ENCODE data around the gene PAQR4. TPM values are rescaled to one million over a fixed set of nuclear protein-coding genes. Genes with fewer than 3 reads are reported as not detected.
A peak's percentile ranks its signal among the peaks of the same experiment; 100 is the strongest.

The PAQR4 gene
- total RNA-seq, 1 donor from 2014 or later = 9.2 TPM

- Histone ChIP-seq H3K27ac (no peak overlapping the region), H3K4me3 (no peak overlapping the region), H3K4me1 (peaks cover 10 to 15% of the 10 kb centered on the region in 2 donors), H3K27me3 (no peaks in the 10 kb centered on the region), H3K9me3 (no peaks in the 10 kb centered on the region), H3K36me3 (no peaks in the 10 kb centered on the region)
- intact Hi-C loops (cut with DNase I) = loop anchor here (5.0 kb wide), 1 partner anchor 70 kb away; the partner anchor contains the start of gene FLYWCH1
- TF ChIP-seq, protein P1, sequence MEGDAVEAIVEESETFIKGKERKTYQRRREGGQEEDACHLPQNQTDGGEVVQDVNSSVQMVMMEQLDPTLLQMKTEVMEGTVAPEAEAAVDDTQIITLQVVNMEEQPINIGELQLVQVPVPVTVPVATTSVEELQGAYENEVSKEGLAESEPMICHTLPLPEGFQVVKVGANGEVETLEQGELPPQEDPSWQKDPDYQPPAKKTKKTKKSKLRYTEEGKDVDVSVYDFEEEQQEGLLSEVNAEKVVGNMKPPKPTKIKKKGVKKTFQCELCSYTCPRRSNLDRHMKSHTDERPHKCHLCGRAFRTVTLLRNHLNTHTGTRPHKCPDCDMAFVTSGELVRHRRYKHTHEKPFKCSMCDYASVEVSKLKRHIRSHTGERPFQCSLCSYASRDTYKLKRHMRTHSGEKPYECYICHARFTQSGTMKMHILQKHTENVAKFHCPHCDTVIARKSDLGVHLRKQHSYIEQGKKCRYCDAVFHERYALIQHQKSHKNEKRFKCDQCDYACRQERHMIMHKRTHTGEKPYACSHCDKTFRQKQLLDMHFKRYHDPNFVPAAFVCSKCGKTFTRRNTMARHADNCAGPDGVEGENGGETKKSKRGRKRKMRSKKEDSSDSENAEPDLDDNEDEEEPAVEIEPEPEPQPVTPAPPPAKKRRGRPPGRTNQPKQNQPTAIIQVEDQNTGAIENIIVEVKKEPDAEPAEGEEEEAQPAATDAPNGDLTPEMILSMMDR (IDR thresholded peaks at IDR 0.05) = no peak
- DNase-seq (ENCODE audit: low spot score in 2 of 2) = no peak
Measured at GRCh38 chr16:2981899-2982250, 12.7 kb downstream of the PAQR4 start.

DNA sequence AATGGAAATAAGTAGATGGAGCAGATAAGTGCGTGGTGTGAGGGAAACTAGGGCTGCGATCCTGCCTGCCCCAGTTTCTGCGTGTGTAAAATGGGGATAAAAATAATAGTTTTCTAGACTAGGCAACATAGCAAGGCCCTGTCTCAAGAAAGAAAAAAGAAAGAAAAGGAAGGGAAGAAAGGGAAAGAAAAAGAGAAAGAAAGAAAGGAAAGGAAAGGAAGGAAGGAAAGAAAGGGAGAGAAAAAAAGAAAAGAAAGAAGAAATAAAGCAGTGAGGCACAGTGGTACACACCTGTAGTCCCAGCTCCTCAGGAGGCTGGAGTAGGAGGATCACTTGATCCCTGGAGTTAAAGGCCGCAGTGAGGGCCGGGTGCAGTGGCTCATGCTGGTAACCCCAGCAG, 13.3 kb downstream of the PAQR4 start:
- H3K27me3 ChIP-seq = no peaks in the 10 kb centered on the region
- no peak overlapping the region for H3K4me3 ChIP-seq
- DNase-seq (ENCODE audit: low spot score in 2 of 2) = no peak
- H3K27ac ChIP-seq = no peak overlapping the region
- TF ChIP-seq, protein P1 (IDR thresholded peaks at IDR 0.05) = no peak
- H3K36me3 ChIP-seq = no peaks in the 10 kb centered on the region
- H3K9me3 ChIP-seq = no peaks in the 10 kb centered on the region
- H3K4me1 ChIP-seq = peaks cover 10 to 15% of the 10 kb centered on the region in 2 donors
- intact Hi-C loops (cut with DNase I) = loop anchor here (5.0 kb wide), 1 partner anchor 70 kb away; the partner anchor contains the start of gene FLYWCH1

DNA sequence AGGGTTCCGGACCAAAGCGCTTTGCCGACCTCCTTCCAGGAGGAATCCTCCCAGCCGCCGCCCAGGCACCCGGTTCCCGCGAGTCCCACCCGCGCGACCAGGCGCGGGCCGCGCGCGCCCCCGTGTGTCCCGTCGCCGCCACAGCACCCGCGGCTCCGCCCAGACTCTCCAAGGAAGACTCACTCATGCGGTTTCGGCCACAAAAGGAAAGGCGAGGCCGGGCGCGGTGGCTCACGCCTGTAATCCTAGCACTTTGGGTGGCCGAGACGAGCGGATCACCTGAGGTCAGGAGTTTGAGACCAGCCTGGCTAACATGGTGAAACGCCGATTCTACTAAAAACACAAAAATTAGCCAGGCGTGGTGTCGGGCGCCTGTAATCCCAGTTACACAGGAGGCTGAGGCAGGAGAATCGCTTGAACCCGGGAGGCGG, 14.6 kb downstream of the PAQR4 start:
- H3K27ac ChIP-seq = no peak overlapping the region

GRCh38 chr16:2985462-2985861, 16.3 kb downstream of the PAQR4 start:
- TF ChIP-seq, protein P1 (IDR thresholded peaks at IDR 0.05) = no peak
- Histone ChIP-seq H3K4me1 (peaks cover 5 to 8% of the 10 kb centered on the region in 2 donors), H3K36me3 (no peaks in the 10 kb centered on the region), H3K27me3 (no peaks in the 10 kb centered on the region), H3K4me3 (no peak overlapping the region), H3K9me3 (no peaks in the 10 kb centered on the region), H3K27ac (no peak overlapping the region)
- DNase-seq (ENCODE audit: low spot score in 2 of 2) = no peak
- intact Hi-C loops (cut with DNase I) = no loop called here

More for the DNA sequence above, 14.6 kb downstream of the PAQR4 start:
- Histone ChIP-seq H3K4me1 (peaks cover 10 to 15% of the 10 kb centered on the region in 2 donors), H3K27me3 (no peaks in the 10 kb centered on the region), H3K4me3 (peak overlapping the region in 1 of 2 donors; percentile 53), H3K9me3 (no peaks in the 10 kb centered on the region), H3K36me3 (no peaks in the 10 kb centered on the region)
- TF ChIP-seq, protein P1 (IDR thresholded peaks at IDR 0.05) = peak; percentile 83 to 95 (median 90)
- peak; percentile 31 to 91 for DNase-seq (ENCODE audit: low spot score in 2 of 2)
- intact Hi-C loops (cut with DNase I) = loop anchor here (5.0 kb wide), 1 partner anchor 71 kb away; the partner anchor contains the start of gene FLYWCH1

DNA sequence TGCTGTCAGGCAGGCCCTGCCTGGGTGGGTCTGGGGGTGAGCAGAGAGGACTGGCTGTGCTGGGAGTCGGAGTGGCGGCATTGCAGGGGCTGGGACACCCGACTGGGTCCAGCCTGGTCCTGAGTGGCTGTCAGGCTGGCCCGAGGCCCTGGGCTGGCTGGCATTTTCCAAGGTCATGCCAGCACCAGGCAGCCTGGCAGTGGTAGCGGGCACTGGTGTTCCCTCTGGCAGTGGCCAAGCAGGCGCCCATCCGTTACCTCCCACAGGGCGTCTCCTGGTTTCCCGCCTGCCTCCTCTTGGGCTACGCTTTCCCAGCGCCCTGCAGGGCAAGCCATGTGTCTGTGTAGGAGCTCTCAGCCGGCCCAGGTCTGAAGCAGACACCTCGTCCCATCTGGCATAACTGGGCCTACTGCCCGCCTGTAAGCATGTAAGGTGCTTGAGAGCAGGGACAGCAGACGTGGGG, 16.8 kb downstream of the PAQR4 start:
- Histone ChIP-seq H3K27me3 (no peaks in the 10 kb centered on the region), H3K36me3 (no peaks in the 10 kb centered on the region), H3K4me3 (no peak overlapping the region), H3K27ac (no peak overlapping the region), H3K4me1 (peaks cover 5% of the 10 kb centered on the region in 2 donors), H3K9me3 (no peaks in the 10 kb centered on the region)
- intact Hi-C loops (cut with DNase I) = no loop called here
- DNase-seq (ENCODE audit: low spot score in 2 of 2) = no peak
- TF ChIP-seq, protein P1 (IDR thresholded peaks at IDR 0.05) = no peak
